Measurements from ENCODE around the gene RSRC1.
A peak's percentile ranks its signal among the peaks of the same experiment; 100 is the strongest.

RSRC1 gene

GRCh38 chr3:158369279-158369678 is 259.4 kb downstream of the RSRC1 start:
- no peak for TF ChIP-seq CTCF (IDR thresholded peaks at IDR 0.05; ENCODE audit: extremely low read depth, missing control alignments)
- DNase-seq (ENCODE audit: low spot score) = no peak

GRCh38 chr3:158379517-158379916 is 269.6 kb downstream of the RSRC1 start:
- DNase-seq (ENCODE audit: low spot score) = no peak
- TF ChIP-seq CTCF (IDR thresholded peaks at IDR 0.05; ENCODE audit: extremely low read depth, missing control alignments) = no peak

GRCh38 chr3:158381262-158381868 is 271.5 kb downstream of the RSRC1 start:
- no peak for TF ChIP-seq CTCF (IDR thresholded peaks at IDR 0.05; ENCODE audit: extremely low read depth, missing control alignments)
- no peak for DNase-seq (ENCODE audit: low spot score)

- no peak for DNase-seq (ENCODE audit: low spot score)
- TF ChIP-seq CTCF (IDR thresholded peaks at IDR 0.05; ENCODE audit: extremely low read depth, missing control alignments) = no peak
These were observed 272.6 kb downstream of the RSRC1 start for GRCh38 chr3:158382479-158382878.

GRCh38 chr3:158384019-158384418 is 274.1 kb downstream of the RSRC1 start:
- DNase-seq (ENCODE audit: low spot score) = peak; percentile 17
- TF ChIP-seq CTCF (IDR thresholded peaks at IDR 0.05; ENCODE audit: extremely low read depth, missing control alignments) = no peak

GRCh38 chr3:158395421-158395820 is 285.5 kb downstream of the RSRC1 start:
- DNase-seq (ENCODE audit: low spot score) = no peak
- TF ChIP-seq CTCF (IDR thresholded peaks at IDR 0.05; ENCODE audit: extremely low read depth, missing control alignments) = no peak

- DNase-seq (ENCODE audit: low spot score) = no peak
- no peak for TF ChIP-seq CTCF (IDR thresholded peaks at IDR 0.05; ENCODE audit: extremely low read depth, missing control alignments)
These were observed 292.7 kb downstream of the RSRC1 start for GRCh38 chr3:158402590-158402989.
